Central memory CD8-positive, alpha-beta T cell (primary cell): ENCODE results near the gene TSHZ2.
A peak's percentile ranks its signal among the peaks of the same experiment; 100 is the strongest.

ENCODE experiments used
- ATAC-seq: fragments of 150-1000 bp; cut with Tn5 transposase; replicated peaks from 2 replicates; pipeline ENCODE4 v1.10.0; 2022; ENCODE audit warnings: mild to moderate bottlenecking, moderate FRiP score, moderate number of reproducible peaks; ENCODE audit not compliant: poor library complexity, severe bottlenecking; ENCODE audit errors: extremely low read depth
- DNase-seq, 2 donors: peaks; one replicate each; pipeline ENCODE4 v3.0.0; 2021; ENCODE audit warnings: low spot score in 2 of 2
- H3K27ac Mint-ChIP-seq: one replicate; pipeline ENCODE4 v1.8.0; 2022; ENCODE audit warnings: low read depth, mild to moderate bottlenecking, moderate library complexity, mixed read lengths
- H3K27me3 Mint-ChIP-seq: one replicate; pipeline ENCODE4 v1.8.0; 2022; ENCODE audit warnings: mixed read lengths
- H3K36me3 Mint-ChIP-seq: one replicate; pipeline ENCODE4 v1.8.0; 2022; ENCODE audit warnings: mild to moderate bottlenecking, moderate library complexity, mixed read lengths; ENCODE audit not compliant: insufficient read depth
- H3K4me1 Mint-ChIP-seq: one replicate; pipeline ENCODE4 v1.8.0; 2022; ENCODE audit warnings: mixed read lengths
- H3K4me3 Mint-ChIP-seq: one replicate; pipeline ENCODE4 v1.8.0; 2022; ENCODE audit warnings: mild to moderate bottlenecking, moderate library complexity, mixed read lengths
- H3K9me3 Mint-ChIP-seq: one replicate; pipeline ENCODE4 v1.8.0; 2022; ENCODE audit warnings: mixed read lengths

TSHZ2 gene

DNA sequence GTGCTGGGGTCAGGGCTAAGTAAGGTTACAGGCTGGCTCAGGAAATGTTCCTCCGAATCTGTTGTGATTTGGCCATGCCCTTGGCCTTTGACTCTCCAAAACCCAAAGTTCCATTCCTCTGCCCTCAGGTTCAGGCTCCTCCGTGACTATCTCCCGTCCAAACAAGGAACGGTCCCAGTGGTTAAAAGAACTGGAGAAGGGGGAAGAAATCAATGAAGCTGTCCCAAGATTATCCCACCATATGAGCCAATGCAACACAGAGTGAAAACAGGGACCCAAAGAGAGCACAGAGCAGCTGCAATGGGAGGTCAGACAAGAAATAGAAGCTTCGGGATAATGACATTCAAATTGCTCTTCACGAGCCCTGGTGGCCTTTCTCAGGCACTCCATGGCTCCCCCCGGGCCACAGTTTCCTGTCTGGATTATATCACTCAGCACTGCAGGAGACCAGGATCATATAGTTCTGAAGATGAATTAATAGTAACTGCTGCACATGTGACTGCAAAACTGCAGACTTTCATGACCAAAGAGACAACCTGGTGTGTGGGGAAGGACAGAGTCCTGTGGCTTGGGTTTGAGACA lies 410.2 kb downstream of the TSHZ2 start:
- peaks cover 12% of the 10 kb centered on the region for H3K27me3 Mint-ChIP-seq
- H3K4me1 Mint-ChIP-seq: no peaks in the 10 kb centered on the region
- H3K27ac Mint-ChIP-seq: no peak overlapping the region
- H3K4me3 Mint-ChIP-seq: no peak overlapping the region
- DNase-seq: no peak
- ATAC-seq: no peak
- H3K36me3 Mint-ChIP-seq: no peaks in the 10 kb centered on the region
- H3K9me3 Mint-ChIP-seq: no peaks in the 10 kb centered on the region

- Mint-ChIP-seq H3K27me3 (peaks cover 14% of the 10 kb centered on the region), H3K36me3 (no peaks in the 10 kb centered on the region), H3K4me1 (no peaks in the 10 kb centered on the region), H3K4me3 (no peak overlapping the region), H3K27ac (no peak overlapping the region), H3K9me3 (no peaks in the 10 kb centered on the region)
- DNase-seq (no peak), ATAC-seq (no peak)
These were observed 411.8 kb downstream of the TSHZ2 start for GRCh38 chr20:53383916-53384315.

GRCh38 chr20:53384392-53384791 lies 412.2 kb downstream of the TSHZ2 start:
- Mint-ChIP-seq H3K36me3 (no peaks in the 10 kb centered on the region), H3K27me3 (peaks cover 19% of the 10 kb centered on the region), H3K27ac (no peak overlapping the region), H3K4me1 (no peaks in the 10 kb centered on the region), H3K4me3 (no peak overlapping the region), H3K9me3 (no peaks in the 10 kb centered on the region)
- ATAC-seq: no peak
- DNase-seq: no peak

DNA sequence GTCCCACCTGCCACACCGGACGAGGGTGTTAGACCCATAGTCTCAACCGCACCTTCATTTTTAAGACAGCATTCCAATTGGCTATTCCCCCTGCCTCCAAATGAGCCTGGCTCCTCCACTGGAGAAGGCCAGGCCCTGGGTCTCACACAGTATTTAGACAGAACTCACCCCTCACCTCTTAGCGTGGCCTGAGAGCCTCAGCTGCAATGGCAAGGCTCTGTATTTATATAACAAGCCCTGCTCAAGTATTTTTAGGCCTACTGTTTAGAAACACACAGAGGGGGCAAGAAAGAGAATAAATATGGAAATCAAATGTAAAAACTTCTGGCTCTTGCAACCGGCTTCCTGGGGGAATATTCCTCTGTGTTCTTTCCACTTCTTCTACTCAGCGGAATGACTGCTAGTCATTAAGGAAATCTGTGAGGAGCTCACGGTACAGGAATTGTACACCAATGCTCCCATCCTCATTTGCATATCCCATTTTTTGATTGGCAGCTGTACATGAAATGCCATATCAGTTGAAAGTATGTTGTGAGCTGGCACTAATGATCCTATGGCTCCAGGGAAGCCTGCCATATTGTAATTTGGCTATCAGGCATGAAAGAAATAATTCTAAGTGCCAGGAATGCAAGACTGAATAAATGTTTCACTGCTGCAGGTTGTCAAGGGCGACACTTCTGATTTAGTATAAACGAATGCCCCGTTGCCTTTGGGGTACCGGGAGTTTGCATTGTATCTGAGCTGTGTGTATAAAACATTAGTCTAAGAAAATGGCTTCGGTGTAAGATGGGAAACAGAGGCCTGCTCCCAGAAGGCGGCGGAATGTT lies 414.0 kb downstream of the TSHZ2 start:
- ATAC-seq: no peak
- H3K4me3 Mint-ChIP-seq: no peak overlapping the region
- DNase-seq: no peak
- H3K27me3 Mint-ChIP-seq: peaks cover 36% of the 10 kb centered on the region
- no peaks in the 10 kb centered on the region for H3K4me1 Mint-ChIP-seq
- H3K27ac Mint-ChIP-seq: no peak overlapping the region
- H3K9me3 Mint-ChIP-seq: no peaks in the 10 kb centered on the region
- no peaks in the 10 kb centered on the region for H3K36me3 Mint-ChIP-seq

DNA sequence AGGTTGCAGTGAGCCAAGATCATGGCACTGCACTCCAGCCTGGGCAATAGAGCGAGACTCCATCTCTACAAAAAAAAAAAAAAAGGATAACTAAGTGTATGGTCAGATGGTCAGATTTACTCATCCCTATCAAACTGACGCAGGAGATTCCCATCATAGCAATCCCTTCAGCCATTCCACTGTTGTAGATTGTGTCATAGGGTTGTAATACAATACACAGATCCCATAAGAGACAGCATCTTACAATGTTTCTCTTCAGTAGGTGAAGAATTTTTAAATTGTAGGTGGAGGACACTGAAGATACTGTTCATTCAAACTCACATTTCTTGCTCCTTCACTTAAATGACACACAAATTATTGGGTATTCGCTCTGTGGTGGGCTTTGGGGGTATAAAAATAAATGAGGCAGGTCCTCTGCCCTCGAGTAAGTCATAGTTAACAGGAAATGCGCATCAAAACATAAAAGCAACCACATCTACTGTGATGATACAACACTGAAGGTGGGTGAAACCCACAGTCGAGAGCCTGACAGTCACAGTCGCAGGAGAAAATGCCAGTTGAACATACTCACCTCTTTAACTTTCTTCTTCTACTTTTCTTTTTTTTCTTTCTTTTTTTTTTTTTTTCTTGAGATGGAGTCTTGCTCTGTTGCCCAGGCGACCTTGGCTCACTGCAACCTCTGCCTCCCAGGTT lies 416.0 kb downstream of the TSHZ2 start:
- H3K27me3 Mint-ChIP-seq: peaks cover 40% of the 10 kb centered on the region
- no peaks in the 10 kb centered on the region for H3K9me3 Mint-ChIP-seq
- no peaks in the 10 kb centered on the region for H3K4me1 Mint-ChIP-seq
- no peak overlapping the region for H3K4me3 Mint-ChIP-seq
- no peaks in the 10 kb centered on the region for H3K36me3 Mint-ChIP-seq
- ATAC-seq (peak; percentile 78), DNase-seq (no peak)
- H3K27ac Mint-ChIP-seq: no peak overlapping the region

- no peak overlapping the region for H3K27ac Mint-ChIP-seq
- H3K9me3 Mint-ChIP-seq: no peaks in the 10 kb centered on the region
- peaks cover 52% of the 10 kb centered on the region for H3K27me3 Mint-ChIP-seq
- no peaks in the 10 kb centered on the region for H3K36me3 Mint-ChIP-seq
- H3K4me1 Mint-ChIP-seq: no peaks in the 10 kb centered on the region
- DNase-seq (no peak), ATAC-seq (no peak)
- no peak overlapping the region for H3K4me3 Mint-ChIP-seq
These were observed 417.6 kb downstream of the TSHZ2 start for GRCh38 chr20:53389516-53390300.

GRCh38 chr20:53390770-53391169 lies 418.6 kb downstream of the TSHZ2 start:
- Mint-ChIP-seq H3K27me3 (peaks cover 62% of the 10 kb centered on the region), H3K4me3 (no peak overlapping the region), H3K27ac (no peak overlapping the region), H3K9me3 (no peaks in the 10 kb centered on the region), H3K36me3 (no peaks in the 10 kb centered on the region), H3K4me1 (no peaks in the 10 kb centered on the region)
- DNase-seq (no peak), ATAC-seq (no peak)

GRCh38 chr20:53394433-53394832 lies 422.3 kb downstream of the TSHZ2 start:
- no peak overlapping the region for H3K4me3 Mint-ChIP-seq
- no peak overlapping the region for H3K27ac Mint-ChIP-seq
- no peaks in the 10 kb centered on the region for H3K36me3 Mint-ChIP-seq
- ATAC-seq (no peak), DNase-seq (no peak)
- peaks cover 65% of the 10 kb centered on the region for H3K27me3 Mint-ChIP-seq
- H3K9me3 Mint-ChIP-seq: no peaks in the 10 kb centered on the region
- no peaks in the 10 kb centered on the region for H3K4me1 Mint-ChIP-seq

DNA sequence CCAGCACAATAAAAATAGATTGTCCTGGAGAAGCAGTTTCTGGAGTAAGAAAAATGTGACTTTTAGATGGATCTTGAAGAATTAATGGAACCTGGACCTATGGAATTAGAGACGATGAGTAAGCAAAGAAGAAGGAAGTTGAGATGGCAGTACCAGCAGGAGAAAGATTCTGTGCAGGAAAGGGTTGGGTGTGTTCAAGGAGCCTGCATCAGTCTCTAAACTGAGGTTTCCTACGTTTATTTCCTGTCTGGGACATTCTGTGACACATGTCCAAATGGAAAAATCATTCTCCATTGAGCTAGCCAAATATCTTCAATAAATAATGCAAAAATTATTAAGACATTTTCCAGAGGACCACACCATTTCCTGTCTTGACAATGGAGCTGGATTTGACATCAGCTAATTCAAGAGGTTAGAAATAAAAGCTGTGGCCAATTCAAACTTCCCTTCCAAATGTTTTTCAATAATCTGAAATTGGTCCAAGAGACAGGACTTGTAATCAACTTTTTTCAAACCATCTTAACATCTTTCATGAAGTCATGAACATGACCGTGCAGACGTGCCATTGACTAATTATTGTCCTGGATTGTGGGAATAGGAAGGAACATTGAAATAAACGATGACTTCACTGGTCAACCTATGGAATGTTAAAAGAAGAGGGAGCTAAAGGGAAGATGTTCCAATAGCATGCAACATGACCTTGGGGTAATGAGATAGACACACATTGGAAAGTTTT lies 423.2 kb downstream of the TSHZ2 start:
- no peaks in the 10 kb centered on the region for H3K4me1 Mint-ChIP-seq
- no peak overlapping the region for H3K27ac Mint-ChIP-seq
- ATAC-seq (no peak), DNase-seq (no peak)
- H3K4me3 Mint-ChIP-seq: no peak overlapping the region
- H3K36me3 Mint-ChIP-seq: no peaks in the 10 kb centered on the region
- H3K9me3 Mint-ChIP-seq: no peaks in the 10 kb centered on the region
- H3K27me3 Mint-ChIP-seq: peaks cover 59% of the 10 kb centered on the region

GRCh38 chr20:53399083-53399482 lies 426.9 kb downstream of the TSHZ2 start:
- Mint-ChIP-seq H3K4me3 (no peak overlapping the region), H3K4me1 (peaks cover 4% of the 10 kb centered on the region), H3K9me3 (peaks cover 6% of the 10 kb centered on the region), H3K27me3 (peaks cover 36% of the 10 kb centered on the region), H3K36me3 (no peaks in the 10 kb centered on the region), H3K27ac (no peak overlapping the region)
- DNase-seq (no peak), ATAC-seq (no peak)

- Mint-ChIP-seq H3K27ac (no peak overlapping the region), H3K36me3 (no peaks in the 10 kb centered on the region), H3K4me1 (peaks cover 4% of the 10 kb centered on the region), H3K4me3 (no peak overlapping the region), H3K27me3 (peaks cover 29% of the 10 kb centered on the region), H3K9me3 (peaks cover 6% of the 10 kb centered on the region)
- no peak for ATAC-seq
- DNase-seq: no peak
These were observed 427.6 kb downstream of the TSHZ2 start for GRCh38 chr20:53399592-53400335.
